ENCODE data around the gene DOK5. TPM values are rescaled to one million over a fixed set of nuclear protein-coding genes. Genes with fewer than 3 reads are reported as not detected.

DOK5 gene
- total RNA-seq, 2 experiments from 2014 or later: not detected

DNA sequence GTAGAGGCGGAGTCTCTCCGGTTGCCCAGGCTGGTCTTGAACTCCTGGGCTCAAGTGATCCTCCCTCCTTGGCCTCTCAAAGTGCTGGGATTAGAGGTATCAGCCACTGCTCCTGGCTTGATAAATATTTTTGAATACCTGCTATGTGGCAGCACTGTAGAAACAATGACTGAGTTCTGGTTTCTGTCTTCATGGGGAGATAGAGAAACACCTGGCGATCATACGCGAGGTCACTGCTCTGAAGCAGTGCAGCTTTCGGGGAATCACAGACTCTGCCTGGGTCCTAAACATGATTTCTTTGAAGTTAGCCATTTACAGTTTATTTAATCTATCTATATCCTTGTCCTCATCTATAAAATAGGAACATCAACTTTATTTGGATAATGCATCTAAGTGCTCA, 31.2 kb downstream of the DOK5 start:
- Histone ChIP-seq H3K9me2 (ENCODE audit: insufficient read depth, low read length) (no peaks in the 10 kb centered on the region), H3K4me2 (ENCODE audit: low read length) (no peak overlapping the region), H3K9me3 (ENCODE audit: low read length) (no peaks in the 10 kb centered on the region), H3K27ac (ENCODE audit: low read depth, low read length, poor library complexity, severe bottlenecking) (no peak overlapping the region), H4K20me1 (ENCODE audit: insufficient read depth, low read length) (no peaks in the 10 kb centered on the region), H3K4me3 (ENCODE audit: low read depth, low read length, poor library complexity, severe bottlenecking) (no peak overlapping the region), H3K36me3 (ENCODE audit: insufficient read depth, low read length) (no peaks in the 10 kb centered on the region), H2AFZ (ENCODE audit: low read length) (no peak overlapping the region), H3K79me2 (ENCODE audit: insufficient read depth, low read depth, low read length) (no peaks in the 10 kb centered on the region), H3K4me1 (ENCODE audit: insufficient read depth, low read length, poor library complexity, severe bottlenecking) (no peaks in the 10 kb centered on the region)
- no TSS peak for BruUV-seq (replicated peaks)
- intact Hi-C loops (cut with micrococcal nuclease; ENCODE audit: unreplicated experiment): no loop called here
- no peak for TF ChIP-seq EZH2phosphoT487 (IDR thresholded peaks at IDR 0.05; ENCODE audit: borderline replicate concordance, low read depth, low read length)
- TF ChIP-seq, protein P1, sequence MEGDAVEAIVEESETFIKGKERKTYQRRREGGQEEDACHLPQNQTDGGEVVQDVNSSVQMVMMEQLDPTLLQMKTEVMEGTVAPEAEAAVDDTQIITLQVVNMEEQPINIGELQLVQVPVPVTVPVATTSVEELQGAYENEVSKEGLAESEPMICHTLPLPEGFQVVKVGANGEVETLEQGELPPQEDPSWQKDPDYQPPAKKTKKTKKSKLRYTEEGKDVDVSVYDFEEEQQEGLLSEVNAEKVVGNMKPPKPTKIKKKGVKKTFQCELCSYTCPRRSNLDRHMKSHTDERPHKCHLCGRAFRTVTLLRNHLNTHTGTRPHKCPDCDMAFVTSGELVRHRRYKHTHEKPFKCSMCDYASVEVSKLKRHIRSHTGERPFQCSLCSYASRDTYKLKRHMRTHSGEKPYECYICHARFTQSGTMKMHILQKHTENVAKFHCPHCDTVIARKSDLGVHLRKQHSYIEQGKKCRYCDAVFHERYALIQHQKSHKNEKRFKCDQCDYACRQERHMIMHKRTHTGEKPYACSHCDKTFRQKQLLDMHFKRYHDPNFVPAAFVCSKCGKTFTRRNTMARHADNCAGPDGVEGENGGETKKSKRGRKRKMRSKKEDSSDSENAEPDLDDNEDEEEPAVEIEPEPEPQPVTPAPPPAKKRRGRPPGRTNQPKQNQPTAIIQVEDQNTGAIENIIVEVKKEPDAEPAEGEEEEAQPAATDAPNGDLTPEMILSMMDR (conservative IDR thresholded peaks at IDR 0.05; ENCODE audit: low read length): no peak
- ChIA-PET POLR2A (no interaction called here), CTCF (ENCODE audit: unreplicated experiment) (no interaction called here)
- DNase-seq (ENCODE audit: low spot score): no peak

- intact Hi-C loops (cut with micrococcal nuclease; ENCODE audit: unreplicated experiment): no loop called here
- TF ChIP-seq, protein P1 (conservative IDR thresholded peaks at IDR 0.05; ENCODE audit: low read length): no peak
- TF ChIP-seq EZH2phosphoT487 (IDR thresholded peaks at IDR 0.05; ENCODE audit: borderline replicate concordance, low read depth, low read length): no peak
- H3K4me1 ChIP-seq (ENCODE audit: insufficient read depth, low read length, poor library complexity, severe bottlenecking): no peaks in the 10 kb centered on the region
- H3K9me2 ChIP-seq (ENCODE audit: insufficient read depth, low read length): no peaks in the 10 kb centered on the region
- CTCF ChIA-PET (ENCODE audit: unreplicated experiment): no interaction called here
- no peaks in the 10 kb centered on the region for H4K20me1 ChIP-seq (ENCODE audit: insufficient read depth, low read length)
- H3K9me3 ChIP-seq (ENCODE audit: low read length): no peaks in the 10 kb centered on the region
- POLR2A ChIA-PET: no interaction called here
- DNase-seq (ENCODE audit: low spot score): no peak
- H3K4me3 ChIP-seq (ENCODE audit: low read depth, low read length, poor library complexity, severe bottlenecking): no peak overlapping the region
- no peak overlapping the region for H3K27ac ChIP-seq (ENCODE audit: low read depth, low read length, poor library complexity, severe bottlenecking)
- no peaks in the 10 kb centered on the region for H3K36me3 ChIP-seq (ENCODE audit: insufficient read depth, low read length)
- H2AFZ ChIP-seq (ENCODE audit: low read length): no peak overlapping the region
- H3K4me2 ChIP-seq (ENCODE audit: low read length): no peak overlapping the region
- BruUV-seq (replicated peaks): no TSS peak
- H3K79me2 ChIP-seq (ENCODE audit: insufficient read depth, low read depth, low read length): no peaks in the 10 kb centered on the region
These were observed 35.2 kb downstream of the DOK5 start for GRCh38 chr20:54510541-54511129.

- ChIA-PET POLR2A (no interaction called here), CTCF (ENCODE audit: unreplicated experiment) (no interaction called here)
- BruUV-seq (replicated peaks): no TSS peak
- no peak for DNase-seq (ENCODE audit: low spot score)
- TF ChIP-seq, protein P1 (conservative IDR thresholded peaks at IDR 0.05; ENCODE audit: low read length): no peak
- no peak for TF ChIP-seq EZH2phosphoT487 (IDR thresholded peaks at IDR 0.05; ENCODE audit: borderline replicate concordance, low read depth, low read length)
- intact Hi-C loops (cut with micrococcal nuclease; ENCODE audit: unreplicated experiment): no loop called here
- no peak overlapping the region for H2AFZ ChIP-seq (ENCODE audit: low read length)
- no peaks in the 10 kb centered on the region for H3K9me3 ChIP-seq (ENCODE audit: low read length)
- no peak overlapping the region for H3K4me2 ChIP-seq (ENCODE audit: low read length)
- no peaks in the 10 kb centered on the region for H3K9me2 ChIP-seq (ENCODE audit: insufficient read depth, low read length)
- H3K36me3 ChIP-seq (ENCODE audit: insufficient read depth, low read length): no peaks in the 10 kb centered on the region
- H3K4me1 ChIP-seq (ENCODE audit: insufficient read depth, low read length, poor library complexity, severe bottlenecking): no peaks in the 10 kb centered on the region
- no peak overlapping the region for H3K4me3 ChIP-seq (ENCODE audit: low read depth, low read length, poor library complexity, severe bottlenecking)
- H3K79me2 ChIP-seq (ENCODE audit: insufficient read depth, low read depth, low read length): no peaks in the 10 kb centered on the region
- H4K20me1 ChIP-seq (ENCODE audit: insufficient read depth, low read length): no peaks in the 10 kb centered on the region
- H3K27ac ChIP-seq (ENCODE audit: low read depth, low read length, poor library complexity, severe bottlenecking): no peak overlapping the region
These were observed 37.3 kb downstream of the DOK5 start for GRCh38 chr20:54512694-54513093.

All from OCI-LY7 (cell line).